Right lobe of liver (tissue), 4 donors: Measurements from ENCODE around the gene DNAH8.

Source experiments
- POLR2A ChIP-seq: fragments of 450-650 bp; IDR thresholded peaks from one replicate; pipeline ENCODE4 v1.6.1; 2017; ENCODE audit warnings: antibody characterized with exemption, mild to moderate bottlenecking
- TF ChIP-seq, protein P1 (sequence below), 4 donors: fragments of 200-600 bp in 3 of 4; fragments of 450-650 bp in 1 of 4; IDR thresholded peaks; one replicate each; pipeline versions ENCODE4 v1.5.1 to v1.8.0; 2016 to 2022; ENCODE audit warnings: antibody characterized with exemption in 4 of 4, mild to moderate bottlenecking in 2 of 4
- donor health status: DM: no; HTN: no; CAD: no.
- donor health status: DM: no; HTN: no; CAD: no.
- donor health status: DM: no; HTN: yes; CAD: no.

DNA sequence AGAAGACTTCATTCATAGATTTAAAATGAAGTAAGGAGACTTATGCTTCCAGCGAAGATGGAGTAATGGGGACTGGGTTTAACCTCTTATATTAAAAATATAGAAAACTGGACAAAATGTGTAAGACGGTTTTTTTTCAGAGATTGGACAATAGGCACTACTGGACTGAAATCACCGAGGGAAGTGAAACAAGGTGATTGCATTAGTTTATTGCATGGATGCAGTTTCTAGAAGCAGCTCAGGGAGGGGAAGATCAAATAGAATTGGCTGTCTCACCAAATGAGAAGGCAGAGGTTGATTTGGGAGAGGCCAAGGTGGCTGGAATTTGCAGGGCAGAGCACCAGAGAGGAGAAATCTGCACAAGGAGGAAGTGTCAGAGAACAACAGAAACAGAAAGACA lies 162.6 kb downstream of the DNAH8 start:
- TF ChIP-seq, protein P1, sequence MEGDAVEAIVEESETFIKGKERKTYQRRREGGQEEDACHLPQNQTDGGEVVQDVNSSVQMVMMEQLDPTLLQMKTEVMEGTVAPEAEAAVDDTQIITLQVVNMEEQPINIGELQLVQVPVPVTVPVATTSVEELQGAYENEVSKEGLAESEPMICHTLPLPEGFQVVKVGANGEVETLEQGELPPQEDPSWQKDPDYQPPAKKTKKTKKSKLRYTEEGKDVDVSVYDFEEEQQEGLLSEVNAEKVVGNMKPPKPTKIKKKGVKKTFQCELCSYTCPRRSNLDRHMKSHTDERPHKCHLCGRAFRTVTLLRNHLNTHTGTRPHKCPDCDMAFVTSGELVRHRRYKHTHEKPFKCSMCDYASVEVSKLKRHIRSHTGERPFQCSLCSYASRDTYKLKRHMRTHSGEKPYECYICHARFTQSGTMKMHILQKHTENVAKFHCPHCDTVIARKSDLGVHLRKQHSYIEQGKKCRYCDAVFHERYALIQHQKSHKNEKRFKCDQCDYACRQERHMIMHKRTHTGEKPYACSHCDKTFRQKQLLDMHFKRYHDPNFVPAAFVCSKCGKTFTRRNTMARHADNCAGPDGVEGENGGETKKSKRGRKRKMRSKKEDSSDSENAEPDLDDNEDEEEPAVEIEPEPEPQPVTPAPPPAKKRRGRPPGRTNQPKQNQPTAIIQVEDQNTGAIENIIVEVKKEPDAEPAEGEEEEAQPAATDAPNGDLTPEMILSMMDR (IDR thresholded peaks at IDR 0.05), result no peak
- TF ChIP-seq POLR2A, result no peak
